IPS-15b (cell line): Measurements from ENCODE around the gene NCAPH2.
"Not testable (repeated sequence)": the region's sequence is repeated elsewhere in the genome, so short reads cannot be mapped to it uniquely, and the experiment has no call there.

Source experiments
- H3K27me3 ChIP-seq: one replicate; pipeline ENCODE4 v1.6.1; 2013; ENCODE audit warnings: low read length; ENCODE audit not compliant: control insufficient read depth, insufficient read depth
- H3K36me3 ChIP-seq: one replicate; pipeline ENCODE4 v1.6.1; 2013; ENCODE audit warnings: low read length; ENCODE audit not compliant: control insufficient read depth, insufficient read depth
- H3K4me1 ChIP-seq: one replicate; pipeline ENCODE4 v1.6.1; 2013; ENCODE audit warnings: mild to moderate bottlenecking, low read length; ENCODE audit not compliant: control insufficient read depth, insufficient read depth
- H3K4me3 ChIP-seq: one replicate; pipeline ENCODE4 v1.5.1; 2013; ENCODE audit warnings: low read depth, low read length
- H3K9ac ChIP-seq: one replicate; pipeline ENCODE4 v1.6.1; 2013; ENCODE audit warnings: low read depth, mild to moderate bottlenecking, low read length
- H3K9me3 ChIP-seq: one replicate; pipeline ENCODE4 v1.6.1; 2013; ENCODE audit warnings: mild to moderate bottlenecking, low read length; ENCODE audit not compliant: control insufficient read depth, insufficient read depth

The NCAPH2 gene

GRCh38 chr22:50516891-50517290 lies 8.9 kb downstream of the NCAPH2 start:
- Histone ChIP-seq H3K4me1 (no peaks in the 10 kb centered on the region), H3K4me3 (no peak overlapping the region), H3K9me3 (no peaks in the 10 kb centered on the region), H3K9ac (no peak overlapping the region), H3K36me3 (peaks cover 36% of the 10 kb centered on the region), H3K27me3 (no peaks in the 10 kb centered on the region)

DNA sequence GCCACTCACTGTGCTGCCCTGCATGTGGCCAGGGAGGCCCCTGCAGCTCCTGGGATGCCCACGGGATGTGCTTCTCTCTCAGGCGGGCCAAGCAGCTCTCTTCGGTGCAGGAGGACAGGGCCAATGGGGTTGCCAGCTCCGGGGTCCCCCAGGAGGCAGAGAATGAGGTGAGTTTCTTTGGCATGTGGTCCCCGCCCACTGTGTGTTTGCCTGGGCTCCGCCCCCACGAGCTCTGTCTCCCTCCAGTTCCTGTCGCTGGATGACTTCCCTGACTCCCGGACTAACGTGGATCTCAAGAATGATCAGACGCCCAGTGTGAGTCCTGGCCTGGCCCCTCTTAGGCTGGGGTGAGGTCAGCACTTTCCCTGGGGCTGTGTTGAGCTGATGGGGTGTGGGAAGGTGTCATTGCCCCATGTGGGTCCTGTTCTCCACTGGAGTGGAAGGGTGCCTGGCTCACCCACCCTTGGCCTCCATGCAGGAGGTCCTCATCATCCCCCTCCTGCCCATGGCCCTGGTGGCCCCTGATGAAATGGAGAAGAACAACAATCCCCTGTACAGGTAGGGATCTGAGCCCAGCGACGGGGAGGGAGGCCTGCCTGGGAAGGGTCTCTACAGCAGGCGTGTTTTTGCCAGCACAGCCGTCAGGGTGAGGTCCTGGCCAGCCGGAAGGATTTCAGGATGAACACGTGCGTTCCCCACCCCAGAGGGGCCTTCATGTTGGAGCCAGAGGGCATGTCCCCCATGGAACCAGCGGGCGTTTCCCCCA lies 9.7 kb downstream of the NCAPH2 start:
- Histone ChIP-seq H3K27me3 (no peaks in the 10 kb centered on the region), H3K36me3 (peaks cover 42% of the 10 kb centered on the region), H3K9ac (no peak overlapping the region), H3K4me1 (no peaks in the 10 kb centered on the region), H3K9me3 (no peaks in the 10 kb centered on the region), H3K4me3 (no peak overlapping the region)

GRCh38 chr22:50518606-50519005 lies 10.6 kb downstream of the NCAPH2 start:
- Histone ChIP-seq H3K9me3 (no peaks in the 10 kb centered on the region), H3K36me3 (peaks cover 46% of the 10 kb centered on the region), H3K4me1 (no peaks in the 10 kb centered on the region), H3K4me3 (no peak overlapping the region), H3K9ac (no peak overlapping the region), H3K27me3 (no peaks in the 10 kb centered on the region)

GRCh38 chr22:50519151-50519550 lies 11.1 kb downstream of the NCAPH2 start:
- H3K36me3 ChIP-seq: peaks cover 49% of the 10 kb centered on the region
- no peaks in the 10 kb centered on the region for H3K9me3 ChIP-seq
- no peaks in the 10 kb centered on the region for H3K4me1 ChIP-seq
- H3K4me3 ChIP-seq: no peak overlapping the region
- H3K9ac ChIP-seq: no peak overlapping the region
- H3K27me3 ChIP-seq: no peaks in the 10 kb centered on the region

- H3K4me3 ChIP-seq, H3K27me3 ChIP-seq, H3K9me3 ChIP-seq, H3K4me1 ChIP-seq, H3K9ac ChIP-seq: not testable (repeated sequence)
- H3K36me3 ChIP-seq: peaks cover 47% of the 10 kb centered on the region
These were observed 12.2 kb downstream of the NCAPH2 start for GRCh38 chr22:50520184-50520583.

DNA sequence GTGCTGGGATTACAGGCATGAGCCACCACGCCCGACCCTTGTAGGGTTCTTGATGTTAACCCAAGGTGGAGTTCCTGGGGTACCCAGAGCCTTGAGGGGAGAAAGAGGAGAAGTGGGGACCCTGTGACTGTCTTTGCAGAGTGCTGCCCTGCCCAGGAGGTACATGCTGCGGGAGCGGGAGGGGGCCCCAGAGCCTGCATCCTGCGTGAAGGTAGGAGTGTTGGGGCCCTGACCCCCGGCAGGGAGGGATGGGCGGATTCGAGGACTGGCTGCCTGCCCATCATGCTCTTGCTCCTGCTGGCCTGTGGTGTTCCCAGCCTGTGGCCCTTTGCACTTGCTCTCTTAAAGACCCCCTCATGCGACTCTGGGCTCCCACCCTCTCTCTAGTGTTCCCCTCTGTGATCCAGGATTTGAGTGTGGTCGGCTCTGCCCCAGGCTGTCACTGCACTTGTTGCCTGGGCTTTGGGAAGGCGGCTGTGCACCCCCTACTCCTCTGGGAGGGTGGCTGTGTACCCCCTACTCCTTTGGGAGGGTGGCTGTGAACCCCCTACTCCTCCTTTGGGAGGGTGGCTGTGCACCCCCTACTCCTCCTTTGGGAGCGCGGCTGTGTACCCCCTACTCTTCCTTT lies 12.9 kb downstream of the NCAPH2 start:
- H3K4me3 ChIP-seq: no peak overlapping the region
- H3K27me3 ChIP-seq: no peaks in the 10 kb centered on the region
- H3K9ac ChIP-seq: no peak overlapping the region
- H3K36me3 ChIP-seq: peaks cover 47% of the 10 kb centered on the region
- H3K9me3 ChIP-seq: no peaks in the 10 kb centered on the region
- no peaks in the 10 kb centered on the region for H3K4me1 ChIP-seq

- Histone ChIP-seq H3K4me3 (no peak overlapping the region), H3K4me1 (no peaks in the 10 kb centered on the region), H3K27me3 (no peaks in the 10 kb centered on the region), H3K9ac (no peak overlapping the region), H3K9me3 (no peaks in the 10 kb centered on the region), H3K36me3 (peaks cover 43% of the 10 kb centered on the region)
These were observed 13.7 kb downstream of the NCAPH2 start for GRCh38 chr22:50521710-50522109.

GRCh38 chr22:50522208-50522805 lies 14.3 kb downstream of the NCAPH2 start:
- Histone ChIP-seq H3K27me3 (peaks cover 4% of the 10 kb centered on the region), H3K4me1 (no peaks in the 10 kb centered on the region), H3K9me3 (no peaks in the 10 kb centered on the region), H3K36me3 (peaks cover 38% of the 10 kb centered on the region), H3K9ac (no peak overlapping the region), H3K4me3 (no peak overlapping the region)

- peaks cover 10% of the 10 kb centered on the region for H3K27me3 ChIP-seq
- H3K4me3 ChIP-seq: no peak overlapping the region
- no peaks in the 10 kb centered on the region for H3K4me1 ChIP-seq
- H3K36me3 ChIP-seq: peaks cover 31% of the 10 kb centered on the region
- no peak overlapping the region for H3K9ac ChIP-seq
- no peaks in the 10 kb centered on the region for H3K9me3 ChIP-seq
These were observed 14.9 kb downstream of the NCAPH2 start for GRCh38 chr22:50522806-50523438.

GRCh38 chr22:50523458-50523805 lies 15.4 kb downstream of the NCAPH2 start:
- Histone ChIP-seq H3K4me3 (no peak overlapping the region), H3K36me3 (peaks cover 29% of the 10 kb centered on the region), H3K27me3 (peaks cover 15% of the 10 kb centered on the region), H3K9me3 (no peaks in the 10 kb centered on the region), H3K4me1 (no peaks in the 10 kb centered on the region), H3K9ac (no peak overlapping the region)

DNA sequence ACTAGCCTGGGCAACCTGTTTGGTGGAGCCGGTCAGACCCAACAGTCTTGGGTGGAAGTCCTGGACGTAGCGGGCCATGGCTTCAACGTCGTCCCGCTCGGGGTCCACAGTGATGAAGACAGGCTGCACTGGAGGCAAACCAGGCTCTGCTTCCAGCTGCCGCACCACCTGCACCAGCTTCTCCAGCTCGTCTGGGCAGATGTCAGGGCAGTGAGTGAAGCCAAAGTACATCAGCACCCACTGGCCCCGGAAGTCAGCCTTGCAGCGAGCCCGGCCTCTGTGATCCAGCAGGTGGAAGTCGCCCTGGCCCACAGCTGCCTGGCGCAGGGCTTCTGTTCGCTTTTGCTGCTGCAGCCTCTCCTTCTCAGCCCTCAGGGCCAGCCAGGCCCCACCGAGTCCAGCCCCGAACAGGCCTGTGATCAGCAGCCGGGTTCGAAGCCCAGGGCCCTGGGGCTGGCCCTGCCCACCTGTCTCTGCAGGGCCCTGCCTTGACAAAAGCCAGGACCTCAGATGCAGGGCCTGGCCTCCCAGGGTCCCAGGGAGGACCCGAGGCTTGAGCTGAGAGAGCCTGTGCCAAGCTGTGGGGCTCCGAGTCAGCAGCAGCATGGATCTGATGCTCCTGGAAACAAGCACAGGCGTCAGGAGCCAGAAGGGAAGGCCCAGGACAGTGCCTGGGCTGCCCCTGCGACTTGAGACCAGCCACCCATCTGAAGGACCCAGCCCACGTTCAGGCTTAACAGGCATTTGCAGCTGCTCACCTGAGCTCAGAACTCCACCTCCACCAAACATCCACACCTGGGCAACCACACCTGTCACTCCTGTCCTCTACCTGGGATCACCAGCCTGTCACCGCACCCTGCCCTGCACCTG lies 16.0 kb downstream of the NCAPH2 start:
- Histone ChIP-seq H3K9me3 (no peaks in the 10 kb centered on the region), H3K4me1 (no peaks in the 10 kb centered on the region), H3K4me3 (peak overlapping the region; percentile 76), H3K9ac (peak overlapping the region; percentile 87), H3K36me3 (peaks cover 28% of the 10 kb centered on the region), H3K27me3 (peaks cover 22% of the 10 kb centered on the region)
